ENCODE data around the gene IGF2BP2. TPM values are rescaled to one million over a fixed set of nuclear protein-coding genes. Genes with fewer than 3 reads are reported as not detected.

The IGF2BP2 gene
- total RNA-seq, 4 donors from 2014 or later: 3.9 to 13.5 (median 8.1) TPM

DNA sequence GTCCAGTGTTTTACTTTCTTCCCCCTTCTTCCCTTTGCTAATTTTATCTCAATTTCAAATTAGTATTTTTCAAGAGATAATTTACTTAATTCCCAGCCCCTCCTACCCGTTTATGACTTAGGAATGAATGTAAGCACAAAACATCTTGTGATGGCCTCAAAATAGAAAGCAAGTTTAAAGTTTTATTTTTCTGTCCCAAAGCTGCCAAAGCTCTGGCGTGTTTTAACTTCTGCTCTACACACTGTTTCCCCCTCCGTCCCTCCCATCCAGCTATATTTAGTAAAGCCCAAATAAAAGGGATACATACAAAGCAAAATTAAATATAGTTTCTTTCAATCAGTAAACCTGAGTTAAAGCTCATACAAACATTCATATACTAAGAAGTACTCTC is 59.9 kb downstream of the IGF2BP2 start:
- no peak overlapping the region for H3K4me3 ChIP-seq
- TF ChIP-seq, protein P1, sequence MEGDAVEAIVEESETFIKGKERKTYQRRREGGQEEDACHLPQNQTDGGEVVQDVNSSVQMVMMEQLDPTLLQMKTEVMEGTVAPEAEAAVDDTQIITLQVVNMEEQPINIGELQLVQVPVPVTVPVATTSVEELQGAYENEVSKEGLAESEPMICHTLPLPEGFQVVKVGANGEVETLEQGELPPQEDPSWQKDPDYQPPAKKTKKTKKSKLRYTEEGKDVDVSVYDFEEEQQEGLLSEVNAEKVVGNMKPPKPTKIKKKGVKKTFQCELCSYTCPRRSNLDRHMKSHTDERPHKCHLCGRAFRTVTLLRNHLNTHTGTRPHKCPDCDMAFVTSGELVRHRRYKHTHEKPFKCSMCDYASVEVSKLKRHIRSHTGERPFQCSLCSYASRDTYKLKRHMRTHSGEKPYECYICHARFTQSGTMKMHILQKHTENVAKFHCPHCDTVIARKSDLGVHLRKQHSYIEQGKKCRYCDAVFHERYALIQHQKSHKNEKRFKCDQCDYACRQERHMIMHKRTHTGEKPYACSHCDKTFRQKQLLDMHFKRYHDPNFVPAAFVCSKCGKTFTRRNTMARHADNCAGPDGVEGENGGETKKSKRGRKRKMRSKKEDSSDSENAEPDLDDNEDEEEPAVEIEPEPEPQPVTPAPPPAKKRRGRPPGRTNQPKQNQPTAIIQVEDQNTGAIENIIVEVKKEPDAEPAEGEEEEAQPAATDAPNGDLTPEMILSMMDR (IDR thresholded peaks at IDR 0.05): no peak
- TF ChIP-seq POLR2A (IDR thresholded peaks at IDR 0.05): no peak
- peaks cover 0 to 27% (median 0%) of the 10 kb centered on the region in 3 donors for H3K4me1 ChIP-seq
- H3K9me3 ChIP-seq: no peaks in the 10 kb centered on the region
- H3K27ac ChIP-seq: peak overlapping the region in 2 of 4 donors; percentile 3 to 36
- WGBS, 2 donors (ENCODE audit: low coverage in 1 of 2): 7 to 10% methylated on average over 2 to 3 of the region's 3 CpGs
- peaks cover 18% of the 10 kb centered on the region for H3K27me3 ChIP-seq
- no peak for ATAC-seq
- no peaks in the 10 kb centered on the region for H3K36me3 ChIP-seq

DNA sequence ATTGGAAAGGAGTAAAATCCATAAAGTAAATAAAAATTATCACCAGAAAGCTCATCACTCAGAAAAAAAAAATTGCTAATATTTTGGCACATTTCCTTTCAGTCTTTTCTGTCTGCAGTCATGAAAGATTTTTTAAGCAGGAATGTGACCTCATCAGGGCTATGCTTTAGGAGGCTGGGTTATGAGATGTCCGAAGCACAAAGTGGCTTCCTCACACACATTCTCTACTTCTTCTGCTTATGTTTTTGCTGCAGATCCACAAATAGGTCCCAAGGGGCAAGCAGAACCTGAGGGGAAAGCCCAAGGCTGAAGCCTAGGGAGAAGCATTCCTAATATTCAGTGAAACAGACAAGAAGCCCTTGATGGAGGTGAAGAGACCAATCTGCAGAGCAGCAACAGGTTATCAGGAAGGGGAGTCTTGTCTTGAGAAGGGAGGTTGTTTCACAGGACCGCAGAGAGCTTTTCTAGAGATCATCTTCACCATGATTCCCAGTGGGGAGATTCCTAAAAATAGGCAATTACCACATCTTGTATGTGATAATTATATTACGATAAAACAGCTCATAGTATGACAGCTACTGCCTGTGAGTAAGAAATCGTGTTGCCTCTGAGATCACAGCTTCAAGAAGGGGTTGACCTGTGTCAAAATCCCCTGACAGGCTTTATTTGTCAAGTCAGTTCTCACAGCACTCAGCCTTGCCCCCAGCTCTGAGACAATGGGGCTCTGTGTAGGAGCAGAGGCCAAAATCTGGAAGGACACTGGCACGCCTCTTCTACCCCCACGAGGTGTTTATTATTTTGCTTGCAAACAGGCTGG is 60.5 kb downstream of the IGF2BP2 start:
- H3K27me3 ChIP-seq: peaks cover 18% of the 10 kb centered on the region
- TF ChIP-seq POLR2A (IDR thresholded peaks at IDR 0.05) (no peak), EP300 (IDR thresholded peaks at IDR 0.05) (no peak)
- peak; percentile 52 for ATAC-seq
- H3K27ac ChIP-seq: peak overlapping the region in 2 of 4 donors; percentile 3 to 36
- WGBS, 2 donors (ENCODE audit: low coverage in 1 of 2): 11 to 14% methylated on average over 6 of the region's 6 CpGs
- no peaks in the 10 kb centered on the region for H3K9me3 ChIP-seq
- H3K36me3 ChIP-seq: no peaks in the 10 kb centered on the region
- no peak overlapping the region for H3K4me3 ChIP-seq
- peaks cover 0 to 27% (median 0%) of the 10 kb centered on the region in 3 donors for H3K4me1 ChIP-seq

DNA sequence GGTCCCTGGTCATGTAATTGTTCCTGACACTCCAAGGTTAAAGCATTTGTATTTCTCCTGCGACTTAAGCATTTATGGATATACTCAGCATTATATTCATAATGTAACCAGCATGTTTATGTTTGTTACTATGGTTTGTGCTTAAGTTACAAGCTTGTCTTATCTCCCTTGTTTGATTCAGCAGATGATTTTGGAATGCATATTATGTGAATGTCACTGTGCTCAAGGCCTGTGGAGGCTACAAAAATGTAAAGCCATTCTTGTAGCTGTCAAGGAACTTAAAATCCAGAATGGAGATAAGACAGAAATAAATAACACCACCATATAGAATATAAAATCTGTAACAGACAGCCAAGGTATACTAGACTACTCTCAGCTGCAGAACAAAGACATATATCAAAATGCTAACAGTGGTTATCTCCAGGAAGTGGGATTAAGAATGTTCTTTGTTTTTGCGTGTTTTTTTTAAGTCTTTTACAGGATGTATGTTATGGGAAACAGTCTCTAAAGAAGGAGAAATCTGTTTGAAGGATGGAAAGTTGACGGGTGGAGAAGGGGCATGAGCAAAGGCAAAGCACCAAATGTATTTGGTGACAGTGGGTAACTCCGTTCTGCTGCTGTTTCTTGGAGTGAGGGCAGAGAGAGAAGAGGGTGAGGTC is 61.4 kb downstream of the IGF2BP2 start:
- Histone ChIP-seq H3K36me3 (no peaks in the 10 kb centered on the region), H3K27ac (no peak overlapping the region), H3K4me1 (peaks cover 0 to 27% (median 0%) of the 10 kb centered on the region in 3 donors), H3K9me3 (no peaks in the 10 kb centered on the region), H3K4me3 (no peak overlapping the region), H3K27me3 (peaks cover 18% of the 10 kb centered on the region)
- ATAC-seq: no peak
- TF ChIP-seq, protein P1 (IDR thresholded peaks at IDR 0.05): no peak
- TF ChIP-seq POLR2AphosphoS5 (IDR thresholded peaks at IDR 0.05): no peak
- TF ChIP-seq EP300 (IDR thresholded peaks at IDR 0.05): no peak
- no peak for TF ChIP-seq POLR2A (IDR thresholded peaks at IDR 0.05)
- 59 to 69% methylated on average over 4 of the region's 4 CpGs for WGBS, 2 donors (ENCODE audit: low coverage in 1 of 2)

DNA sequence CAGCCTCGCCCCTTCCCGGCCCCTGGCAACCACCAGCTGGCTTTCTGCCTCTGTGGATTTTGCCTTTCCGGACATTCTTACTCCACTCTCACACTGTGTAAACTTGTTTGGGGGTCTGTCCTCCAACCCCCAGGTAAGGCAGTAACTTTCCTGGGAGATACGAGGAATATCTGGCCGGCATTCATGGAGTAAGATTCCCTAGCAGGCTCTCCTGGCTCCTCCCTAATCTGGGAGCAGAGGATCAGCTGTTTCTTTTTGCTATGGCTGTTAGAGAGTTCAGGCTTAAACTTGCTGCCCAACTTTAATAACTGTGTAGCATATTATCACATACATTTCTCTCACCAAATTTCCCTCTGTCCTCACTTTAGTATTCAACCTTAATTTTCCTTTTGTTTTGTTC is 64.3 kb downstream of the IGF2BP2 start:
- Histone ChIP-seq H3K4me3 (no peak overlapping the region), H3K36me3 (no peaks in the 10 kb centered on the region), H3K27me3 (peaks cover 14% of the 10 kb centered on the region), H3K9me3 (no peaks in the 10 kb centered on the region), H3K4me1 (peaks cover 0 to 27% (median 0%) of the 10 kb centered on the region in 3 donors), H3K27ac (no peak overlapping the region)
- TF ChIP-seq POLR2A (IDR thresholded peaks at IDR 0.05): no peak
- TF ChIP-seq, protein P1 (IDR thresholded peaks at IDR 0.05): no peak
- no peak for TF ChIP-seq EP300 (IDR thresholded peaks at IDR 0.05)
- no peak for TF ChIP-seq POLR2AphosphoS5 (IDR thresholded peaks at IDR 0.05)
- 7 to 11% methylated on average over 5 of the region's 5 CpGs for WGBS, 2 donors (ENCODE audit: low coverage in 1 of 2)
- no peak for ATAC-seq

DNA sequence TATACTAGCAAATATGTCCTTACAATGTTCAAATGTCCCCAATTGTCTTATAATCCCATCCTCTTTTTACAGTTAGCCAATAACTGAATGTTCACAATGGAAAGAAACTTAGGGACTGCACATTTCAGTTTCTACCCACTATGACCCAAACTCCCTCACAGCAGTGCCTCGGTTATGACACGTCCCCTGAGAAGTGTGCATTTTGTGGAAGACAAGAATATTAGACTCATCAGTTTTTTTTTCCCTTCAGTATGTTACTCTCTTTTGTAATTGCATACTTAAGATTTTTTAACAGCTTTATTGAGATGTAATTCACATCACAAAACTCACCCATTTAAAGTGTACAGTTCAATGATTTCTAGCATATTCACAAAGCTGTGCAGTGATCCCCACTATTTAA is 64.8 kb downstream of the IGF2BP2 start:
- no peak overlapping the region for H3K4me3 ChIP-seq
- peaks cover 9% of the 10 kb centered on the region for H3K27me3 ChIP-seq
- ATAC-seq: no peak
- peaks cover 0 to 3% (median 0%) of the 10 kb centered on the region in 3 donors for H3K9me3 ChIP-seq
- H3K36me3 ChIP-seq: no peaks in the 10 kb centered on the region
- H3K27ac ChIP-seq: no peak overlapping the region
- H3K4me1 ChIP-seq: peaks cover 0 to 22% (median 0%) of the 10 kb centered on the region in 3 donors
- TF ChIP-seq POLR2AphosphoS5 (IDR thresholded peaks at IDR 0.05) (no peak), EP300 (IDR thresholded peaks at IDR 0.05) (no peak), POLR2A (IDR thresholded peaks at IDR 0.05) (no peak)
- TF ChIP-seq, protein P1 (IDR thresholded peaks at IDR 0.05): no peak
- WGBS, 2 donors (ENCODE audit: low coverage in 1 of 2): 23 to 56% methylated on average over 2 of the region's 2 CpGs
